GM12892 (cell line): ENCODE data around the gene PRKCD.

Experiments
- DNase-seq: peaks from one replicate; pipeline ENCODE4 v3.0.0; 2011; ENCODE audit not compliant: insufficient read length
- FAIRE-seq: peaks from 2 replicates; lab custom pipeline; 2011; peaks lifted over from hg19 to GRCh38; lab: Jason Lieb, UNC
- POLR2A ChIP-seq: IDR thresholded peaks from 2 replicates; pipeline ENCODE4 v1.6.1; 2011; ENCODE audit warnings: low read depth, low read length, control low read depth
- POLR2AphosphoS5 ChIP-seq: IDR thresholded peaks from 2 replicates; pipeline ENCODE4 v1.6.1; 2011; ENCODE audit warnings: low read depth, low read length, control low read depth
- TAF1 ChIP-seq: IDR thresholded peaks from 2 replicates; pipeline ENCODE4 v1.6.1; 2011; ENCODE audit warnings: low read depth, mild to moderate bottlenecking, control low read depth, low read length, borderline replicate concordance

Gene PRKCD

GRCh38 chr3:53235545-53235944 is 74.5 kb downstream of the PRKCD start:
- no peak for FAIRE-seq
- no peak for TF ChIP-seq TAF1
- peak; percentile 10 for DNase-seq

- TF ChIP-seq POLR2A (no peak), TAF1 (no peak), POLR2AphosphoS5 (no peak)
- DNase-seq (peak; percentile 29), FAIRE-seq (no peak)
Observed at GRCh38 chr3:53236112-53236841, 75.3 kb downstream of the PRKCD start.

- TF ChIP-seq POLR2A (no peak), POLR2AphosphoS5 (no peak), TAF1 (no peak)
- DNase-seq: no peak
- no peak for FAIRE-seq
Observed at GRCh38 chr3:53238051-53238850, 77.2 kb downstream of the PRKCD start.

GRCh38 chr3:53238886-53239285 is 77.9 kb downstream of the PRKCD start:
- DNase-seq (no peak), FAIRE-seq (no peak)
- TF ChIP-seq POLR2AphosphoS5 (no peak), POLR2A (no peak), TAF1 (no peak)

GRCh38 chr3:53239800-53240199 is 78.8 kb downstream of the PRKCD start:
- FAIRE-seq (no peak), DNase-seq (no peak)
- no peak for TF ChIP-seq TAF1
- 0 out of 2 replicates have a peak, but pooled peaks have one; percentile 16 for TF ChIP-seq POLR2AphosphoS5
- TF ChIP-seq POLR2A: no peak

- no peak for TF ChIP-seq TAF1
Observed at GRCh38 chr3:53240989-53241972, 80.3 kb downstream of the PRKCD start.

GRCh38 chr3:53242155-53242554 is 81.1 kb downstream of the PRKCD start:
- FAIRE-seq (no peak), DNase-seq (no peak)
- TF ChIP-seq POLR2A: no peak
- TF ChIP-seq TAF1: no peak
- TF ChIP-seq POLR2AphosphoS5: no peak

More at GRCh38 chr3:53240989-53241972, 80.3 kb downstream of the PRKCD start:
- FAIRE-seq: no peak
- DNase-seq: no peak
